Activated CD4-positive, CD25-positive, alpha-beta regulatory T cell treated with anti-CD3 and anti-CD28 coated beads, Interleukin-2, amount 50 U/mL, for 72 hours (primary cell): Measurements from ENCODE around the gene SKP2.
"Not testable (repeated sequence)": the region's sequence is repeated elsewhere in the genome, so short reads cannot be mapped to it uniquely, and the experiment has no call there.

Source experiments
- DNase-seq: peaks from one replicate; pipeline ENCODE4 v3.0.0; 2021

Gene SKP2

DNA sequence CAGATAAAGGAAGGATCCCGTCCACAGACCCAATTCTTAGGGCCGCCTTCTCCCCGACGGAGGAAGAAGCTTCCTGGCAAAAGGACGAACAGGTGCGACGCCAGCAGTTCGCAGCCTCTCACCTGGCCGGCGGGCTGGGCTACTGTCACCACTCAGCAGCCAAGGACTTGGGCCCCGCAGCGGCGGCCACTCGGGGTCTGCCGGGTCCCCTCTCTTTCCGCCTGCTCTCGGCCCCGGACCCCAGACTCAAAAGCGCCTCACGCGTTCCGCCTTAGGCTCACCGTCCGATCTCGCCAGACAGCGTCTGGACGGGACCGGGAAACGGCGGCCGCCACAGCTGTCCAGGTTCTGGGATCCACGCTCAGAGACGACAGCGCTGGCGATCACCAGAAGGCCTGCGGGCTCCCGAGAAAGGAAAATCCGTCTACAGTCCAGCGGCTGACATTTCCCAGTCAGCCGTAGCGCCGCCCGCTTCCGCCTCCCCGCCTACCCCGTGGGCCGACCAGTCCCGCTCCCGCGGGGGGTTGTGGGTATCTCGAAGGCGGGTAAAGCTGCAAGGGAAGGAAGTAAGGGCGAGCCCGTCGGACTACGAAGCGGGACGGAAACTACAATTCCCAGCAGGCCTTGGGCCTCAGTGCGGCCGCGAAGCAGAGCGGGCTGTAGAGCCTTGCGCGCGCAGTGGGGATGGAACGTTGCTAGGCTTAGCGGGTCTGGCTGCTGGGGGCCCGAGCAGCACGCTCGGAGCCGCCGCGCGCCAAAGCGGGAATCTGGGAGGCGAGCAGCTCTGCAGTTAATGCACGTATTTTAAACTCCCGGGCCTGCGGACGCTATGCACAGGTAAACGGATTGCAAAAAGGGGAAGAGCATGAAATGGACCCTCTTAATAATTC, at the start of gene SKP2, which contains the start of gene LMBRD2:
Gene SKP2 (plus strand): TSS at position 678 of the 890 bp plus-strand sequence. CDS start 152 bp downstream, at position 830.
Gene LMBRD2 (minus strand): TSS at position 454 of the 890 bp plus-strand sequence. CDS start 8,538 bp downstream, outside the sequence.
- peak; percentile 94 for DNase-seq

DNA sequence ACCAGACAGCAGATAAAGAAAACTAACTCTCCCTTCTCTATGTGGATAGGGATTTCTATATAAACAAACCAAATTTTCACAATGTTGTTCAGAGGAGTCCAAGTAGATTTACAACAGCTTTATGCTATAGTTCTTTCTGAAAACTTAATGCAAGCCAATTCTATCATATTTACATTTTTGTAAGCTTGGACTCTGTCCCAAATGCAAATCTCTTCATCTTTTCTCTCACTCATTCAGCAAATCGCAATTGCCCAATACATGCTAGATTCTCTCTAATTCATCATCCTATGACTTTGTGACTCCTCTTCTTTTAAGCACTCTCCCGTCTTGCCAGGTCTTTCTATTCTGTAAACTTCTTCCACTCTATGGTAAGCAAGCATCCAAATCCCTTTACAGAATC, 46.1 kb upstream of the SKP2 start:
- no peak for DNase-seq

DNA sequence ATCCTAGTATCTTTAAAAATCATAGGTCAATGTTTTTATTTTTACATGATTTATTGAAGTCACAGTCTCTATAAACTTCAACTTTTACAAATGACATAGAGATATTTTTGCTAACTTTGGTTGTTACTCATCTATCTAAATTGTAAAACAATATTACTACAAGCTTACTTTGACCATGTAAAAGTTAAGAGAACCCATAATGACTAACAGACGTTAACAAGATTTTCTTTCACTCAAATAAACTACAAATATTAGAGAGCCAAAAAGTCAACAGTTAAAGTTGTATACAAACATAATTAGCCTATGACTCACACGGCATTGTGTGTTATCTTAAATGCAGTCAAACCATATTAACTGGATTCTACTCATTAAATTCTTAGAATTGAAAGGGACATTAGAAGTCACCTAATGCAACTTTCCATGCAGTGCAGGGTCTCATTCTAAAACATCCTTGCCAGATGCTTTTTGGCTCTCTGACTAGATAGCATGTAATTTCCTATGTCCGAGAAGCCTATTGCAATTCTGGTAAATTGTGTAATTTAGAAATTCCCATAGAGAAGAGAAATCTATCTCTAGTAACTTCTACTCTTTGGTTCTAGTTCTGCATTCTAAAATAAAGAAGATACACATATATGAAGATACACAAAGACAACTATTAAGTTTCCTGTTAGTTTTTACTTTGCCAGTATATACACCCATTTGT, 43.0 kb upstream of the SKP2 start:
- no peak for DNase-seq

DNA sequence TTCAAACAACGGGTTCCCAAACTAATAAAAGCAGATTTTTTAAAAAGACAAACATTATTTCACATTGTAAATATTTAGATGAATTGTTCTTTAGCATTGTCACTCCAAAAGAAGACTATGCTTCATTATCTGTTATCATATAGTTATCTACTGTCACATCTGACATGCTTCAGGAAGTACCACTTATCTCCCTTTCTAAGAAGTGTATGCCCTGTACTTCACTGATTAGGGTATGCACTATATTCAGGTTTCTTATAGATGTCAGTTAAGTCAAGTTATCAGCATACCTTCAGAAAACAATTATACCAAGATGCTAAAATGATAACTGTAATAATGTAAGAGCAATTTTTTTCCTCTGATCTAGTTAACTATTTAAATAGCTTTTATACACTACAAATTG, 40.7 kb upstream of the SKP2 start:
- DNase-seq: no peak

DNA sequence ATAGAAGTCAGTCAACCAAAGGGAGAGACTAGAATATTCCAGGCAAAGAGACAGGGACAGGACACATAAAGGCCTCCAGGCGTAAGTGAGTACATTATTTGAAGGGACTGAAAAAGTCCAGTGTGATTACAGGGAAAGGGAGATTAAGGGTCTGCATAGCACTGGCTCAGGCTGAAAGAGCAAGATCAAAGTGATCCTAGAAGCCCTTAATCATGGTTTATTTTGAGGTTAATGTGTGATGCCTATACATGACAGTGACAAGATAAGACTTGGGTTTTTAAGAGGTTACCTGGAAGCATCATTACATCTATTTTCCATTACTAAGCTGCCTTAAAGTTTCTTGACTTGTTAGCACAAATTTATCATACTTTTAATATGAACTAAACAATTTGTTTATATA, 26.0 kb upstream of the SKP2 start:
- no peak for DNase-seq

DNA sequence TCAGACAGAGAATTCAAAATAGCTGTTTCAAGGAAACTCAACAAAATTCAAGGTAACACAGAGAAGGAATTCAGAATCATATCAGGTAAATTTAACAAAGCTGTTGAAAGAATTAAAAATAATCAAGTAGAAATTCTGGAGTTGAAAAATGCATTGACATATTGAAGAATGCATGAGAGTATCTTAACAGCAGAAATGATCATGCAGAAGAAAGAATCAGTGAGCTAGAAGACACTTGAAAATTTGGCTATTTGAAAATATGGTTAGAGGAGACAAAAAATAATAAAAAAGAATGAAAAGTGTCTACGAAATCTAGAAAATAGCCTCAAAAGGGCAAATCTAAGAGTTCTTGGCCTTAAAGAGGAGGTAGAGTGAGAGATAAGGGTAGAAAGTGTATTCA, 23.1 kb upstream of the SKP2 start:
- no peak for DNase-seq

DNA sequence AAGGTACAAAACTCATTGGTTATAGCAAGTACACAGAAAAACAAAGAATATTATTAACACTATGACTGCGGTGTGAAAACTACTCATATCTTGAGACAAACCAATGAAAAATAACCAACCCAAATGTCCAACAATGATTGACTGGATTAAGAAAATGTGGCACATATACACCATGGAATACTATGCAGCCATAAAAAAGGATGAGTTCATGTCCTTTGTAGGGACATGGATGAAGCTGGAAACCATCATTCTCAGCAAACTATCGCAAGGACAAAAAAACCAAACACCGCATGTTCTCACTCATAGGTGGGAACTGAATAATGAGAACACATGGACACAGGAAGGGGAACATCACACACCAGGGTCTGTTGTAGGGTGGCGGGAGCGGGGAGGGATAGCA, 22.2 kb upstream of the SKP2 start:
- DNase-seq: not testable (repeated sequence)

DNA sequence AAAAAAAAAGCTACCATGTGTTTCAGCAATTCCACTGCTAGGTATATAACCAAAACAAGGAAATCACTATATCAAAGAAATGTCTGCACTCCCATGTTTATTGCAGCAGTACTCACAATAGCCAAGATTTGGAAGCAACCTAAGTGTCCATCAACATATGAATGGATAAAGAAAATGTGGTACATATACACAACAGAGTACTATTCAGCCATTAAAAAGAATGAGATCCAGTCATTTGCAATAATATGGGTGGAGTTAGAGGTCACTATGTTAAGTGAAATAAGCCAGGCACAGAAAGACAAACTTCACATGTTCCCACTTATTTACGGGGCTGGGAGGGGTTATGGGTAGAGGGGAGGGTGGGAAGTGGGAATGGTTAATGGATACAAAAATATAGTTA, 18.9 kb upstream of the SKP2 start:
- not testable (repeated sequence) for DNase-seq

DNA sequence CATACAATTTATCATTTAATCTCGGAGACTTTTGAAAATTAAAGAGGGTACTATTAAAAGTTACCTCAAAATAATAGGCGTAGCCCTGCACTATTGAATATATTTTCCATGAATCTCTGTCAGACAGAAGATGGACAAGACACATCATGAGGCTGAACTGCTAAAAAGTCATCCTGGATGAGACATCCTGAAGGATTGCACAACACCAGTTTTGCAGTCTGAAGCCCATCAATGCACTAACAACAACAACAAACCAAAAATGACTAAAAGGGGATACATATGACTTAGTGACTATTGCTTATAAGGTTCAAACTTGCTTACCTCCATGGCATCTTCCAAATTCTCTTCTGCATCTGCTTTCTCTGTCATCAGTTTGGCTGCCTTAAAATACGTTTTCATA, 15.9 kb upstream of the SKP2 start:
- DNase-seq: no peak

DNA sequence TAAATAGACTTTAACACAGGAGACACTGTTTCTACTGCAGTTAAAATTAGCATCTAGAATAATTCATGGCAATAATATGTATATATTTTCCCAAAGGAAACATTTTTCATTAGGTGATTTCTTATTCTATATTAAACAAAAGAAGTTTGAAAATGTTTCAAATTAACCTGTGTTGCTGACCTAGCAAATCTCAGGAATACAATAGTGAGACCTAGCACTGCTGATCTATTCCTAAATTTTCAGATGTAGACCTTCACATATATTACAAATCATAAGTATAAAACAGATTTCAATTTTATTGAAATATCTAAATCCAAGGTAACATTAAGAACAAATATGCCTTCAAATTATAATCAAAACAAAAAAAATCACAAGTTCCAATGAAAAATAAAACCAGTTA, 15.3 kb upstream of the SKP2 start:
- DNase-seq: no peak

DNA sequence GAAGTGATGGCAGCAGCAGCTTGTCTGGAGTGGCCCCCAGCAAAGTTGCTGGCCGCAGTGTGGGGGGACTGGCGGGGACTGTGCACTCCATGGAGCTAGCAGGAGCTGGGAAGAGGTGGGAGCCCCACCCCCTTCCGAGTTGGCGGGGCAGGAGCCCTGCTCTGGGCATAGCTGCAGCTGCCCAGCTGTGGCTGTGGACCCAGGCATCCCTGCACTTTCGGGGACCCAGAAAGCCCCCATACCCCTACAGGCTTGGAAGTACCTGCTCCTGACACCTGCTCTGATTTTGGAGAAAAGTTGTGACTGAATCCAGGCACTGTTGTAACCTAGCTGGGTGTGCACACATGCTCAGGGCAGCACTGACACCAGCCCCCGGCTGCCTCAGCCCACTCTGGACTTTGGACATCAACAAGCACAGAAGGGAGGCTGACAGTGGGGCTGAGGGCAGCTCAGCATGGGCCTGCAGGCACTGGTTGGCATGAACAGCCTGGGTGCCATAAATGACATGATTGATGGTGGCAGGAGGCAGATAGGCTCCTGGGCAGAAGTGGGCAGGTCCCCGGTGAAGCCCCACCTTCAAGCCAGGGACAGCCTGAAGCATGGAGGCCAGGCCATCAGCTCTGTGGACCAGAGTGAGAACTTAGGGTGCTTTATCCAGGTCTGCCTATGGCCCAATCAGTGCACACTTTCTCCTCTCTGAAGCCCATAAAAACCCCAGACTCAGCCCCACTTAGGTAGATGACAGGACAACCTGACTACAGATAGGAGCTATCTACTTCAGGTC, 12.8 kb upstream of the SKP2 start:
- no peak for DNase-seq

DNA sequence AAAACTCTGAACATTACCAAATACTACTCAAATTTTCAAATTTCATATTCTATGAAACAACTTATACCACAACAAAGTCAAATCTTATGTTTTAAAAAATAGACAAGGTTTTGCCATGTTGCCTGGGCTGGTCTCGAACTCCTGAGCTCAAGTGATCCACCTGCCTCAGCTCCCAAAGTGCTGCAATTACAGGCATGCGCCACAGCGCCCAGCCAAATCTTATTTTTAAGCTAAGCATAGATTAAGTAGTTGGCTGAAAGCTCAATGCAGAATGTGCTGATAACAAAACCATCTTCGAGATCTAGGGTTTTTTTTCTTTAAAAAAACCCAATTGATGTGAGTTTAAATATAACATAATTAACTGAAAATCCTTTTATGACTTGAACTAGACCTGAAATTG, 6.6 kb upstream of the SKP2 start:
- no peak for DNase-seq

DNA sequence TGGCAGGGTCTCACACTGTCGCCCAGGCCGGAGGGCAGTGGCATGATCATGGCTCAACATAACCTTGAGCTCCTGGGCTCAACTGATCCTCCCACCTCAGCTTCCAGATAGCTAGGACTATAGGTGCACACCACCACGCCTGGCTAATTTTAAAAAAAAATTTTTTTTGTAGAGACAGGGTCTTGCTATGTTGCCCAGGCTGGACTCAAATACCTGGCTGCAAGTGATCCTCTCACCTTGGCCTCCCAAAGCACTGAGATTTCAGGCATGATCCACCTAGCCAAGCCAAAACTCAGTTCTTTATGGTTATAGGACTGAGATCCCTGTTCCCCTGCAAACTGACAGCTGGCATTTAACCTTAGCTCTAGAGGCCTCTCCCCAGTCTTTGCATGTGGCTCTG, 5.5 kb upstream of the SKP2 start:
- no peak for DNase-seq

DNA sequence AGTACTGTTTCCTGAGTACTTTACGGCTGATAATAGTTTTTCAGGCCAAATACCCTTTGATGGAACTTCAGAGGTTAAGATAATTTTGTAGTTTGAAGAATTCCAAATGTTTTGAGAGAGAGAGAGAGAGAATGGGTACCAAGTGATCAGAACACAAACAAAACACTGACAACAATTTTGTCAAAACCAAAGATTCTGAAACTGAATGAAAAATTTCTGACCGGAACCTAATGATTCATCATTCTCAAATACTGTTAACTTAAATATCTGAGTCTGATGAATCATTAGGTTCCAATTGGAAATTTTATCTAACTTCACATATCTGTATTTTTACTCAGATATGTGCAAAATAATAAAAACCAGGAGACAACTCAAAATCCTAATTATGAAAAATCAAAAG, 4.2 kb upstream of the SKP2 start:
- DNase-seq: no peak

DNA sequence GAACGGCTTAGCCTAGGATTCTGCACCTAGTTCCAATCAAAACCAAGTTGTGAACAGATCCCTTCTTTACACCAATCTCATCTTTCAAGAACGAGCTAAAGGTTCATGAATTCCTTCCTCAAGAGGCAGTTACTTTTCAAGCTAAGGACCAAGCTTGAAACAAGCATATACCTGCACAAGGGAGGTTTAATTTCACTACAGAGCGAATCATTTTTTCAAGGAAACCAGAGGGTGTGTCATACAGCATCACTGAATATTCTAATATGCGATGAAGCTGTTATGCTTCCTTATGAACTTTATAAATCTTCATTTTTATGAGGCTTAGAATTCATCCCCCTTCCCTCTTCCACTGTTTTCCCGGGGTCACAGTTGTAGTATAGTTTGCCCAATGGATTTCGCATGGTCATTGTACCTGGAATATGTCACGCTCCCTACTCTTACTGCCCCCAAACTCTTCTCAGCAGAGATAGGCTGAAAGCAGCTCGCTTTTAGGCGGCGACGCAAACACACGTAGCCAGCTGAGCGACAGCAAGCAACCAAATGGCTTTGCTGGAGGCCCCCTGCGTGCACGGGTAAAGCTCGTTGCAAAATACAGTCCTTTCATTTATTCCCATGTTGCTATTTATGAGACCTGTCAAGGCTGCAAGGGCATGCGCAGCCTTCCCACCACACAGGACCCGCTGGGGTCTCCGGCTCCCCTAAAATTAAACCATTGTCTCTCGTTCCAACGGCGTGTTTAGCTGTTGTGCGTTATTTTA, 1.1 kb upstream of the SKP2 start:
- DNase-seq: peak; percentile 39

DNA sequence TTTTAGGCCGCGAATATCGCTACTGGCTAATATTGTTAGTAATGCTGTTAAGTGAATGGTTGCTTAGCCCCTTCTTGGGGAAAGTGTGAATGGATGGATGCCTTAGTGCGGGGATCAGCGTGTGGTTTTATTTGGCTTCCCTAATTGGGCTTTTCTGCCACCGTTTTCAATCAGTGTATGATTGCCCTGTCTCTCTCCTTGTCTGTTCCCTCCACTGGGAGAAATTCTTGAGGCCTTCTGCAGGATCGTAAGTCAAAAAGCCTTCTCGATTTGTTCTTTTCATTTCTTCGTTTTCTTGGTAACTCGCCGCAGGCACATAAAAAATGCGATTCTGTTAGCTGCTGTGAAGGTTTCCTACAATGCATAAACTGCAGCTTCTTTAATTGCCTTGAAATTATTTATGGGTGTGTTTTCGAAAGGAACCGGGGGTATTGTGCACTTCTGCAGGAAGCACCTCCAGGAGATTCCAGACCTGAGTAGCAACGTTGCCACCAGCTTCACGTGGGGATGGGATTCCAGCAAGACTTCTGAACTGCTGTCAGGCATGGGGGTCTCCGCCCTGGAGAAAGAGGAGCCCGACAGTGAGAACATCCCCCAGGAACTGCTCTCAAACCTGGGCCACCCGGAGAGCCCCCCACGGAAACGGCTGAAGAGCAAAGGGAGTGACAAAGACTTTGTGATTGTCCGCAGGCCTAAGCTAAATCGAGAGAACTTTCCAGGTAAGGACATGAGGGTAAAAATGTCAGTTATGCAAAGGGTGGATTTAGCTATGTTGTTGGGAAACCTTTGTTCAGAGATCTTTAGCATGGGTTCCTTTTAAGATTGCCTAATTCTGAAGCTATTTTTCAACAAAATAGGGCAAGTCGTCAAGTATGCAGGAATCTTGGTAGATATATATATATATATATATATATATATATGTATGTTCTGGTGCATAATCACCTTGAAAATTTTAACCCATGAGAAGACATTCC, 700 bp downstream of the SKP2 start:
- DNase-seq: no peak

DNA sequence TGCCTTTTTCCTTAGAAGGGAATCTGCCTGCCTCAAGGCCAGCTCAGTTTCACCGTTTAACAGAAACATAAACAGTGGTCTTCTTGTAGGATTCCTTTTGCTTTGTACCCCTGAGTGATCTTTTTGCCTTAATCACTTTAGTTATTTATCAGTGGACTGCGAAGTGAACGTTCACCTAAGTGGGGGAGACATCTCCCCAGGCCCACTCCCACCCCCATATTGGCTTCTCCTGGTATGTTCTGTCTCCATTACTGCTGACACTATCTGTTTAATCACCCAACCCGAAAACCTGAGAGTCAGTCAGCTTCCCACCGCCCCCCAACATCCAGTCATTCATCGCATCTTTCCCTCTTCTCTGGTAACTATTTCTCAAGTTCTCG, 1.4 kb downstream of the SKP2 start:
- no peak for DNase-seq

DNA sequence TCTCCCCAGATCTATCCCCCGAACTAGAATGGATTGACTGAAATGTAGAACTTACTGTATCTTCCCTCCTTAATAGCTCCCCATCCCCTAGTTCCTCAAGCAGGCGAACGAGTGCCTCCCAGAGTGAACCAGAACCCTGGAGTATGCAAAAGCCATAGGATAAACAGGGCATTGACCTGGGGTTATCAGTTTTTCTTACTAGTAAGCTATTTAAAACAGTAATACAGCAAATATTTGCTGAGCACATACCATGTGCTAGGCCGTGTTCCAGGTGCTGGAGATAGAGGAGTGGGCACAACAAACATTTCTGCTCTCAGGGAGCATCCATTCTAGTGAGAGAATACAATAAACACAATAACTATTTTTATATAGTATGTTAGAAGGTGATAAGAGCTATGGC, 1.8 kb downstream of the SKP2 start:
- DNase-seq: no peak

DNA sequence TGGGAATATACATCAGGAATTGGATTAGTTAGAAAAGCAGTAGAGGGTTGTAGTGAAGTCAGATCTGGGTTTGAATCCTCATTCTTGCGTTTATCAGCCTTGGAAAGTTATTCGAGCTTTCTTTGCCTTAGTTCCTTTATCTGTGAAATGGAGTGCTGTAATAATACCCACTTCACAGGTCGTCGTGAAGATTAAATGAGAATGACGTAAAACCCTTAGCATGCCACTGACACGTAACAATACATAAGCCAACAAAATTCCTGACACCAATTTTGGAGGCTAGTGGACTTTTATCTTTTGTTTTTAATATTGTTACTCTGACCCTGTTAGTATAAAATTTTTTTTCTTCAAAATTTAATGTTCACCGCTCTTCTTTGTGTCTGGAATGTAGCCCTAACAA, 3.4 kb downstream of the SKP2 start:
- DNase-seq: no peak

DNA sequence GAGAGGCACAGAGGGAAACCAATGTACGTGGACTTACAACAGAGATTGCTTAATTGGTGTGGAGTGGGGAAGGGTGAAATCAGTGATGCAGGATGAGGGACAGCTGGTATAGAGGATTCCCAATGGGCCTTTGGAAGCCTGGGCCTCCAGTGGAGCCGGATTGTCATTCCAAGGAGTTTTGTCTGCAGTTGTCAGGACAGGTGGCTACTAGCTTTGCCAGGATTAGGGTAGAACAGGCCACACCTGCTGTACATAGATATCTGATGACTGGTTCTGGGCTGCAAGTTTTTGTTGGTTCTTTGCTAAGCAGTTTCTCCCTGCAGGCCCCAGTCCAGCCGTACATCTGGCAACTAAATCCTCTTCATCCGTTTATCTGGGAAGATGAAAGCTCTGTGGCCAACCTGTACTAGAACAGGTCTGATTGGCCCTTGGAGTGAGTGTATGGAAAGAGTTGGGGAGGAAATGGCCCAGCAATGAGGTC, 4.2 kb downstream of the SKP2 start:
- DNase-seq: no peak

DNA sequence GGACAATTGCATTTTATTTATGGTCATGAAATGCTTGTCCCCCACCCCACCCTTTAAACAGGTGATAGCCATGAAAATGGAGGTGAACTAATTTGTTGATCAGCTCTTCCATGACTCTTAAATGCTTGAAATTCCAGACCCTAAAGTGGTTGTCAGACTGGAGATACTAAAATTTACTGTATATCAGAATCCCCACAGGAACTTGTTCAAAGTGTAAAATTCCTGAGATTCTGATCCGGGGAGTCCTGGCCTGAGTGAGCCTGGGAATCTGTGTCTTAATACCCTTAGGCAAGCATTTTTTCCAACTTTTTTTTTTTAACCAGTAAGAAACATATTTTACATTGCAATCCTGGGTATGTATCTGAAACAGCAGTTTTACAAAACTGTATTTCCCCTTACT, 4.7 kb downstream of the SKP2 start:
- DNase-seq: no peak
